Heart left ventricle (tissue), 13 donors: ENCODE data around the gene SULT4A1.

ENCODE experiments used
- CTCF ChIP-seq, 12 donors: fragments of 200-600 bp; sonication (generic) in 4 of 12; IDR thresholded peaks; one replicate each; pipeline versions ENCODE4 v1.5.0 to v1.8.0; 2018 to 2022; ENCODE audit warnings: antibody characterized with exemption in 12 of 12, mild to moderate bottlenecking in 5 of 12
- POLR2A ChIP-seq, 2 donors: fragments of 450-650 bp; IDR thresholded peaks; one replicate each; pipeline ENCODE4 v1.6.1; 2017; ENCODE audit warnings: antibody characterized with exemption in 2 of 2, mild to moderate bottlenecking in 2 of 2, moderate library complexity in 2 of 2
- donor health status: ischemic (EF 13 %, LVEDD 7.1; RV severe dilation, severe dysfunction).
- donor health status: DM: no; HTN: yes; CAD: no.
- donor health status: DM: no; HTN: no; CAD: no.
- donor health status: ischemic (EF 25% LVEDD 6.9; RV normal size, moderate dysfunction).
- donor health status: ischemic (EF 25% LVEDD 5.7; RV mildly dilated, moderate dysfunction).
- donor health status: ischemic (EF 35%, LVEDD 5.7; RV mildly dilated, moderate dysfunction).
- donor health status: nonischemic (EF 11% LVEDD 7.7; RV severe dilation, severe dysfunction).
- donor health status: DM: yes; HTN: yes; CAD: no.
- donor health status: PGD.
- donor health status: ischemic (EF 29% LVEDD 5.4; RV normal size, mild dysfunction).
- donor health status: nonischemic (EF 23%, LVEDD 6.1; RV moderate dilation, normal function).

GRCh38 chr22:43819931-43820640, 42.2 kb downstream of the SULT4A1 start:
- no peak for TF ChIP-seq CTCF (IDR thresholded peaks at IDR 0.05)
- TF ChIP-seq POLR2A (IDR thresholded peaks at IDR 0.05), result no peak
